ENCODE measurements around the gene MROH2A.

The MROH2A gene

GRCh38 chr2:233845301-233846060, 67.4 kb downstream of the MROH2A start:
- FAIRE-seq (no peak), DNase-seq (ENCODE audit: insufficient read length) (no peak)
- TF ChIP-seq POLR2AphosphoS5 (IDR thresholded peaks at IDR 0.05; ENCODE audit: low read depth, low read length) (no peak), POLR2A (IDR thresholded peaks at IDR 0.05; ENCODE audit: low read depth, low read length) (no peak), TAF1 (IDR thresholded peaks at IDR 0.05; ENCODE audit: borderline replicate concordance, low read depth, low read length) (no peak)

GRCh38 chr2:233846387-233847247, 68.5 kb downstream of the MROH2A start:
- FAIRE-seq, result no peak
- no peak for DNase-seq (ENCODE audit: insufficient read length)
- no peak for TF ChIP-seq TAF1 (IDR thresholded peaks at IDR 0.05; ENCODE audit: borderline replicate concordance, low read depth, low read length)

GRCh38 chr2:233847248-233847898, 69.2 kb downstream of the MROH2A start:
- no peak for FAIRE-seq
- TF ChIP-seq TAF1 (IDR thresholded peaks at IDR 0.05; ENCODE audit: borderline replicate concordance, low read depth, low read length), result no peak
- TF ChIP-seq POLR2AphosphoS5 (IDR thresholded peaks at IDR 0.05; ENCODE audit: low read depth, low read length), result no peak
- no peak for TF ChIP-seq POLR2A (IDR thresholded peaks at IDR 0.05; ENCODE audit: low read depth, low read length)
- DNase-seq (ENCODE audit: insufficient read length), result no peak

GRCh38 chr2:233848276-233848675, 70.1 kb downstream of the MROH2A start:
- TF ChIP-seq POLR2A (IDR thresholded peaks at IDR 0.05; ENCODE audit: low read depth, low read length), result no peak
- FAIRE-seq (no peak), DNase-seq (ENCODE audit: insufficient read length) (no peak)

- FAIRE-seq (no peak), DNase-seq (ENCODE audit: insufficient read length) (no peak)
- TF ChIP-seq TAF1 (IDR thresholded peaks at IDR 0.05; ENCODE audit: borderline replicate concordance, low read depth, low read length) (no peak), POLR2A (IDR thresholded peaks at IDR 0.05; ENCODE audit: low read depth, low read length) (no peak), POLR2AphosphoS5 (IDR thresholded peaks at IDR 0.05; ENCODE audit: low read depth, low read length) (no peak)
Observed at GRCh38 chr2:233849607-233850271, 71.6 kb downstream of the MROH2A start.

- FAIRE-seq (no peak), DNase-seq (ENCODE audit: insufficient read length) (no peak)
- no peak for TF ChIP-seq POLR2A (IDR thresholded peaks at IDR 0.05; ENCODE audit: low read depth, low read length)
- TF ChIP-seq TAF1 (IDR thresholded peaks at IDR 0.05; ENCODE audit: borderline replicate concordance, low read depth, low read length), result no peak
- no peak for TF ChIP-seq POLR2AphosphoS5 (IDR thresholded peaks at IDR 0.05; ENCODE audit: low read depth, low read length)
Observed at GRCh38 chr2:233850745-233851144, 72.6 kb downstream of the MROH2A start.

- FAIRE-seq (no peak), DNase-seq (ENCODE audit: insufficient read length) (no peak)
- no peak for TF ChIP-seq POLR2A (IDR thresholded peaks at IDR 0.05; ENCODE audit: low read depth, low read length)
Observed at GRCh38 chr2:233851169-233851568, 73.0 kb downstream of the MROH2A start.

- TF ChIP-seq POLR2AphosphoS5 (IDR thresholded peaks at IDR 0.05; ENCODE audit: low read depth, low read length) (no peak), TAF1 (IDR thresholded peaks at IDR 0.05; ENCODE audit: borderline replicate concordance, low read depth, low read length) (no peak), POLR2A (IDR thresholded peaks at IDR 0.05; ENCODE audit: low read depth, low read length) (no peak)
- FAIRE-seq, result no peak
- DNase-seq (ENCODE audit: insufficient read length), result no peak
Observed at GRCh38 chr2:233852056-233852455, 73.9 kb downstream of the MROH2A start.

- DNase-seq (ENCODE audit: insufficient read length) (no peak), FAIRE-seq (no peak)
- TF ChIP-seq POLR2AphosphoS5 (IDR thresholded peaks at IDR 0.05; ENCODE audit: low read depth, low read length) (no peak), POLR2A (IDR thresholded peaks at IDR 0.05; ENCODE audit: low read depth, low read length) (no peak), TAF1 (IDR thresholded peaks at IDR 0.05; ENCODE audit: borderline replicate concordance, low read depth, low read length) (no peak)
Observed at GRCh38 chr2:233853353-233853752, 75.2 kb downstream of the MROH2A start.

- FAIRE-seq (no peak), DNase-seq (ENCODE audit: insufficient read length) (no peak)
- TF ChIP-seq TAF1 (IDR thresholded peaks at IDR 0.05; ENCODE audit: borderline replicate concordance, low read depth, low read length) (no peak), POLR2A (IDR thresholded peaks at IDR 0.05; ENCODE audit: low read depth, low read length) (no peak), POLR2AphosphoS5 (IDR thresholded peaks at IDR 0.05; ENCODE audit: low read depth, low read length) (no peak)
Observed at GRCh38 chr2:233853883-233854240, 75.7 kb downstream of the MROH2A start.

GRCh38 chr2:233854241-233854981, 76.3 kb downstream of the MROH2A start, which contains the start of gene HJURP:
TSS of gene HJURP (minus strand) at chr2:233854535. CDS start at chr2:233854500, 35 bp downstream.
- FAIRE-seq, result peak; percentile 91
- peak; percentile 62; the same call in 1 of the 2 replicates for TF ChIP-seq POLR2AphosphoS5 (IDR thresholded peaks at IDR 0.05; ENCODE audit: low read depth, low read length)
- peak; percentile 83 for TF ChIP-seq POLR2A (IDR thresholded peaks at IDR 0.05; ENCODE audit: low read depth, low read length)
- peak; percentile 51; the same call in 1 of the 2 replicates for TF ChIP-seq TAF1 (IDR thresholded peaks at IDR 0.05; ENCODE audit: borderline replicate concordance, low read depth, low read length)
- peak; percentile 95 for DNase-seq (ENCODE audit: insufficient read length)
